GM18861 (cell line): ENCODE measurements around the gene DTNB.
"Not testable (repeated sequence)": the region's sequence is repeated elsewhere in the genome, so short reads cannot be mapped to it uniquely, and the experiment has no call there.

ENCODE experiments used
- ATAC-seq: cut with Tn5 transposase; IDR thresholded peaks from one replicate; pipeline ENCODE4 v1.9.1; 2021; ENCODE audit not compliant: unreplicated experiment

The DTNB gene

GRCh38 chr2:25633801-25634200, 39.6 kb downstream of the DTNB start:
- ATAC-seq = not testable (repeated sequence)

- no peak for ATAC-seq
These were observed 41.0 kb downstream of the DTNB start for GRCh38 chr2:25632396-25632795.

DNA sequence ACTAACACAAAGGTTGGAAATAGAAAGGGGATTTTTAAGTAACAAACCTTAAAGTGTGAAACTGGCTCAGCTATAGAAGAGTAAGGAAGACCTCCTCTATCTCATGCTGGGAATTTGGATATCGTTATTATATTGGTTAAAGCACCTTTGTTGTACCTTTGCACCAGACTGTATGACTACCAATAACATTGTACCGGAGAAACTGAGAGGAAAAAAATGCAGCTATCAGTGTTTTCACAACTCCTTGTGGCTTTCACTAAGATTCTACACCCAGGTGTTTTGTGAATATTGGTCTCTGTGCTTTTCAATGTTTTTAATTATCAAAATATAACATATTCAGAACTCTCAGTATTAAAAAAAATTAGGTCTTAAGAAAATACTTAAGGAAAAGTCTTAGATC, 48.7 kb downstream of the DTNB start:
- no peak for ATAC-seq

GRCh38 chr2:25623361-25623760, 50.0 kb downstream of the DTNB start:
- ATAC-seq = no peak

GRCh38 chr2:25620711-25621110, 52.7 kb downstream of the DTNB start:
- ATAC-seq = no peak

GRCh38 chr2:25620077-25620476, 53.3 kb downstream of the DTNB start:
- no peak for ATAC-seq

GRCh38 chr2:25619185-25619584, 54.2 kb downstream of the DTNB start:
- no peak for ATAC-seq

DNA sequence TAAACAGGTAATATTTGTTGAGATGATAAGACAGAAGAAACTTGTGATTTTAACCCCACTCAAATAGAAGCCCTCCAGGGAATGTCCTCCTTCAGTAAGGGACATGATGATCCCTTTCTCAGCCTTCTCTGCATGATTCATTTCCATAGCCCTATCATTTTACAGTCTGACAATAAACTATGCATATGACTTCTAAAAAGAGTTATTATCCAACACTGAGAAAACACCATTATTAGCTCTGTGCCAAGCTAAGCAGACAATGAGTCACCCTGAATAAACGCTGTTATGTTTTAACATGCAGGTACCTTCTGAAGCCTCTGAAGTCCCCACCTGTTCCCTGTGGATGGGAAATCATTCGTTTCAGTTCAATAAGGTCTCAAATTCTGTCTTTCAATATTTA, 54.7 kb downstream of the DTNB start:
- no peak for ATAC-seq

- no peak for ATAC-seq
These were observed 55.3 kb downstream of the DTNB start for GRCh38 chr2:25617948-25618646.

DNA sequence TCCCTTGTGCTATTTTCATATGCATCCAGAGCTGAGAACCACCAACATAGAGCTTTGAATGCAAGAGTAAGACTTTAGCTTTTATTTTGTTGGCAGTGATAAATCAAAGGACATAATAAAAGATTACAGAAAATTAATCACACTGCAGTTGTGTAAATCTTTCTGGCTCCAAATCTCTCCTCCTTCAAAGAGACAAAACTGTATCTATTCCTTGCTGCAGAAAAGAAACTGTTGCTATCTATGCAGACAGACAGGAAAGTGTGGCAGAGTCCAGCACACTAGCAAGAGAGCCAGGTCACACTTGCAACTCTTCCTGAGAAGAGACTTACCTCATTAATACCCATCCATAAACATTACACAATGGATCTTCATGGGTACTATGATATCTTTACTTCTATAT, 57.5 kb downstream of the DTNB start:
- ATAC-seq = no peak

DNA sequence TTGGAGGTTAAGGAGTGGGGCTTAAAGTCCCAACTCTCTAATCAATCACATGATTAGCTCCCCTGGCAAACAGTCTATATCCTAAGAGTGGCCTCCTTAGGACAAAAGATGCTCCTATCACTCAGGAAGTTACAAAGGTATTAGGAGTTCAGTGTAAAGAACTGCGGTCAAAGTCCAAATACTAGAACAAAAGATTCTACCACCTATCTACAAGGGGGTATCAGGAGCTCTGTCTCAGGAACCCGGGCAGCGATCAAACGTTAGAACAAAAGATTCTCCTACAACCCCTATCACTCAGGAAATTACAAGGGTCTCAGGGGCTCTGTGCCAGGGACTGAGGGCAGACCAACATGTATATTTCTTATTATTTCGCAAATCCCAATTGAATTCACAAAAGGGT, 58.0 kb downstream of the DTNB start:
- ATAC-seq = no peak

DNA sequence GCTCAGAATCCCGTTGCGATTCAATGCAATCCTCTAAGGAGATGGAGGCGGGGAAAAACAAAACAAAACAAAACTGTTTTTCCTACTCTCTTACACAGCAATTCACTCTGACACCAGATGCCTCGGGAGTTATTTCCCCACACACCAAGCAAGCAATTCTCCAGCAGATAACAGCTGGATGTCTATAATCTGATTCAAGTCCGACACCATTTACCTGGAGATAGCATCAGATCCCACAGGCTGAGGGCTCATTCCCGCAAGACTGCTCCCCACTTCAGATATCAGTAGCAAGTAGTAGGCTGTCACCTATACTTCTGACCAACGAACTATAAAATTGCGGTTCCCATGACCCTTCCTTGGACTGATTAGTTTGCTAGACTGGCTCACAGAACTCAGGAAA, 58.7 kb downstream of the DTNB start:
- ATAC-seq = no peak

DNA sequence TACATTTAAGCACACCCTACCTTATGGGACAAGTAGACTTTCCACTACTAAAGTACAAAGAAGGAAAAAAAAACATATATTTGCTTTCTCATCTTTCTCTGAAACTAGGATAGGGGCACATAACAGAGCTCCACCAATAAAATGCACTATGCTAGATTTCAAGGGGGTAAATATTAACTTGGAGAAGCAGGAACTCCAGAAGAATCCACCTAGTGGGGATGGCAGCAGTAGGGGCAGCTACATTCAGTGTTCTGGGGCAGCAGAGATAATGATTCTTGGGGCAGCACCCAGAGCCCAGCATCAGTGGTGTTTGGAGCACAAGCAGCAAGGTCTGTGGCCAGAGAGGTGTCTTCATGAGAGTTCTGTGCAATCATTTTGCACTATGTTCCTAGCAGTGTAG, 64.7 kb downstream of the DTNB start:
- ATAC-seq = no peak

GRCh38 chr2:25606892-25607291, 66.5 kb downstream of the DTNB start:
- ATAC-seq = no peak

DNA sequence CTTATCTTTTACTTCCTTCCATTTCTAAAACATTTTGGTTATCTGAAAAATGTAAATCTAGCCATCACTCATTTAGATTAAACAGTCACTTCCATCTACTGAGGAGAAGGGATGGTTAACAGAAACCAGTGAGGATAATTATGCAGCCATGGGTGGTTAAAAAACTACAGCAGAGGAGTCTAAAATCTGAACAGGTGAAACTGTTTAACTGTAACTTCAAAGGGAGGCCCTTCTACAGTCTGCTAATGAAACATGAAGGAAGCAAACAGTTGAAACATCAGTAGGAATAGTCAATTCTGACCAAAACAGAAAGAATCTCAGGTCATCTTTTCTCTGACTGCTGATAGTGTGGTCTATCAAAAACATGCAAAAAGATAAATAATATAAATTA, 71.0 kb downstream of the DTNB start:
- ATAC-seq = no peak

DNA sequence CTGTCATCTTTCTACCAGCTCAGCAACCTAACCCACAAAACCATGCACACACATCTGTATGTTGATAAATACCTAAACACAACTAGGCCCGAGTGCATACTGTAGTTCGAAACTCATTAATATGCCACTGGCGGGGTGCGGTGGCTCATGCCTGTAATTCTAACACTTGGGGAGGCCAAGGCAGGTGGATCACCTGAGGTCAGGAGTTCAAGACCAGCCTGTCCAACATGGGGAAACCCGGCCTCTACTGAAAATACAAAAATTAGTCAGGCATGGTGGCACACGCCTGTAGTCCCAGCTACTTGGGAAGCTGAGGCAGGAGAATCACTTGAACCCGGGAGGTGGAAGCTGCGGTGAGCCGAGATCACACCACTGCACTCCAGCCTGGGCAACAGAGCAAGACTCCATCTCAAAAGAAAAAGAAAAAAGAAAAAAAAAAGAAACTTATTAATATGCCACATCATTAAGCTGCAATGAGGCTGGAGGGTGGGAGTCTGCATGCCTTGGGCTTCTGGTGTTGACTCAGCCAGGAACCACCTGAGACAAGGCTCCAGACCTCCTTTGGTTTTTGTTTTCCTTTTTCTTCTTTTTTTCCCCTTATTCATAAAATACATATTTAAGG, 71.6 kb downstream of the DTNB start:
- ATAC-seq = not testable (repeated sequence)

DNA sequence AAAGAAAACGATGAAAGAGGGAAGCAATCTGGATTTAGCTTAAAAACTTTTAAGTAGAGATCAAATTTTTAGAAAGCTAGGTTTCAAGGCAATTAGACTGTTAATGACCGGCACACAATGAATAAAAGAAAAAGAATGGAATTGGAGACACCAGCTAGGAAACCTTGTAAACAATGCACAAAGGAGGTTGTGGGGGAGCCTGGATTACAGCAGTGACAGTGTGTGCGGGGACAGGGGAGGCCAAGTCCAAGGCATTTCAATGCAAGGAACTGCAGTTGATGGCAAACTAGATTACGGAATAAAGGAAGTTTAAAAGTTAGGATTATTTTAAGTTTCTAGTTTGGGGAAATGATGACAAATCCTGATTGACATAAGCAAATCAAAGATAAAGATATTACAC, 74.5 kb downstream of the DTNB start:
- no peak for ATAC-seq

- ATAC-seq = no peak
These were observed 75.0 kb downstream of the DTNB start for GRCh38 chr2:25598332-25598731.

DNA sequence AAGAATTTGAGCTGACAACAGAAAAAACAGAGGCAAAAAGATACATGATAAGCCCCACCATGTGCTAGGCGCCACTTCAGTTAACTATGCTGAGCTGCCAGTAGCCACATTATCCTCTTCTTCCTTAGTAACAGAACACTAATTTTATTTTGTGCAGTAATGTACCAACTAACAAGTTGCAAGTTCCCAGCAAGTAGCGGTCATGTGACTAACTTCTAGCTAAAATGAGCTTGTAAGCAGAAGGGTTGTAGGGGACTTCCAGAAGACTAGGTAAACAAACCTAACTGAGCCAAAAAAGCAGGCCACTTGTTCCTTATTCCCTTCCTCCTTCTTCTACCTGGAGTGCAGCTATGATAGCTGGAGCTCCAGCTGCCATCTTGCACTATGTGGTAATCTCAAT, 75.5 kb downstream of the DTNB start:
- no peak for ATAC-seq

DNA sequence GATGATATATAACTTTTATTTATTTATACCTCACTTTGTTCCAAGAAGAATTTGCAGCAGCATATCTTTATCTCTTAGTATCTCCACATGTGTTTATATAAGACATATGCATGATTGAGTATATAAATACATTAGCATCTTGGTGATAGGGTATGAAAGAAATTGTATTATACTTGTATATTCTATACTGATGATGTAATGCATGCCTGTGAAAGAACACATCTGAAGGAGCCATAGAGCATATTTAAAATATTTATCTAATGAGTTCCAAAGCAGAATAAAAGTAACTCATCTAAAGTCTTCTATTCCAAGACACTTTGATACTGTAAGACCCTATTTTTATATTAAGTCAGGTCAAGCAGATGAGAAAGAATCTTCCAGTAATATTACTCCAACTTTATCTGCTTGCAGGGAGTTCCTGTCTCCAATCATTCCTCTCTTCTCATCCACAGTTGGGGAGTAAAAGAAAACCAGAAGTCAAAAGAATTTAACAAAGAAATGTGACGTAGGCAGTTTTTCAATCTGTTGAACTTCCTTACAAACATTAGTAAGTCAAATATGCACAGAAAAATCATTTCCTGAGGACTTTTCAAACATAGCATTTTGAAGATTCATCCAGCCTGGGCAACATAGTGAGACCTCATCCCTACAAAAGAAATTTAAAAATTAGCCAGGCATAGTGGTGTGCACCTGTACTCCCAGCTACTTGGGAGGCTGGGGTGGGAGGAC, 76.7 kb downstream of the DTNB start:
- ATAC-seq = no peak

- no peak for ATAC-seq
These were observed 78.0 kb downstream of the DTNB start for GRCh38 chr2:25595393-25595792.

- ATAC-seq = no peak
These were observed 78.4 kb downstream of the DTNB start for GRCh38 chr2:25594991-25595390.
